Adipocyte (in vitro differentiated cells): ENCODE data around the gene CHCHD10.
"Not testable (repeated sequence)": the region's sequence is repeated elsewhere in the genome, so short reads cannot be mapped to it uniquely, and the experiment has no call there.

Experiments used
- DNase-seq: peaks from one replicate; pipeline ENCODE4 v3.0.0-alpha.2; 2015; ENCODE audit warnings: low read depth
- H3K27me3 ChIP-seq: replicated peaks from 2 replicates; pipeline ENCODE4 v1.7.0; 2013; ENCODE audit warnings: mild to moderate bottlenecking, low read length, moderate library complexity; ENCODE audit not compliant: control insufficient read depth, insufficient read depth
- H3K36me3 ChIP-seq: 2 replicates; pipeline ENCODE4 v1.7.0; 2013; ENCODE audit warnings: low read length, mild to moderate bottlenecking, moderate library complexity; ENCODE audit not compliant: control insufficient read depth, insufficient read depth, severe bottlenecking
- H3K4me1 ChIP-seq: 2 replicates; pipeline ENCODE4 v1.7.0; 2013; ENCODE audit warnings: mild to moderate bottlenecking, low read length, moderate library complexity; ENCODE audit not compliant: control insufficient read depth, insufficient read depth
- H3K4me3 ChIP-seq: 2 replicates; pipeline ENCODE4 v1.7.0; 2013; ENCODE audit warnings: mild to moderate bottlenecking, low read length, moderate library complexity
- H3K9ac ChIP-seq: 2 replicates; pipeline ENCODE4 v1.7.0; 2013; ENCODE audit warnings: mild to moderate bottlenecking, low read length, moderate library complexity
- H3K9me3 ChIP-seq: 2 replicates; pipeline ENCODE4 v1.7.0; 2013; ENCODE audit warnings: mild to moderate bottlenecking, low read length, moderate library complexity; ENCODE audit not compliant: control insufficient read depth

The CHCHD10 gene

GRCh38 chr22:23742505-23743264 is 25.1 kb downstream of the CHCHD10 start:
- peaks cover 3% of the 10 kb centered on the region for H3K9me3 ChIP-seq
- peaks cover 21% of the 10 kb centered on the region for H3K4me1 ChIP-seq
- DNase-seq: no peak
- H3K27me3 ChIP-seq: no peaks in the 10 kb centered on the region
- H3K4me3 ChIP-seq: no peak overlapping the region
- H3K9ac ChIP-seq: peak overlapping the region; percentile 80
- H3K36me3 ChIP-seq: peaks cover 19% of the 10 kb centered on the region

- Histone ChIP-seq H3K4me3 (no peak overlapping the region), H3K9me3 (no peaks in the 10 kb centered on the region), H3K4me1 (peaks cover 7% of the 10 kb centered on the region), H3K27me3 (no peaks in the 10 kb centered on the region), H3K36me3 (no peaks in the 10 kb centered on the region), H3K9ac (no peak overlapping the region)
- DNase-seq: no peak
Measured at GRCh38 chr22:23737696-23738095, 30.1 kb downstream of the CHCHD10 start.

DNA sequence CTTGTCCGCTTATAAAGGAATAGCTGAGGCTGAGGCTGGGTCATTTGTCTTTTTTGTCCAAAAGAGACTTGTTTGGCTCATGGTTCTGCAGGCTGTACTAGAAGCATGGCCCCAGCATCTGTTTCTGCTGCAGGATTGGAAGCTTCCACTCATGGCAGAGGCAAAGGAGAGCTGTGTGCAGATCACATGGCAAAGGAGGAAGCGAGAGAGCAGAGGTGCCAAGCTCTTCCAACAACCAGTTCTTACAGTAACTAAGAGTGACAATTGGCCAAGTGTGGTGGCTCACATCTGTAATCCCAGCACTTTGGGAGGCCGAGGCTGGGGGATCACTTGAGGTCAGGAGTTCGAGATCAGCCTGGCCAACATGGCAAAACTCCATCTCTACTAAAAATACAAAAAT is 39.7 kb downstream of the CHCHD10 start:
- DNase-seq: not testable (repeated sequence)

DNA sequence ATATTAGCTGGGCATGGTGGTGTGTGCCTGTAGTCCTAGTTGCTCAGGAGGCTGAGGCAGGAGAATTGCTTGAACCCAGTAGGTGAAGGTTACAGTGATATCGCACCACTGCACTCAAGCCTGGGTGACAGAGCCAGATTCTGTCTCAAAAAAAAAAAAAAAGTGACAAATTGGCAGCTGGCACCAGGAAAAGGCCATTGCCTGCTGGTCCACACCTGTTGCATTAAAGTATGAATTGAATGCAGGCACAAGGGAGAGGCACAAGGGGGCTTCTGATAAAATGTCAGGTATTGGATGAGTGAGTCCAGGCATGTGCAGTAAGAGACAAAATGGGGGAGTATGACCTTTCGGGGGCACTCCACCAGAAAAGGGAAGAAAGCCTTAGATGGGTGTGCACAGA is 45.0 kb downstream of the CHCHD10 start:
- Histone ChIP-seq H3K4me1 (no peaks in the 10 kb centered on the region), H3K36me3 (no peaks in the 10 kb centered on the region), H3K9ac (no peak overlapping the region), H3K9me3 (no peaks in the 10 kb centered on the region), H3K4me3 (no peak overlapping the region), H3K27me3 (no peaks in the 10 kb centered on the region)
- DNase-seq: no peak

More for the DNA sequence above, 39.7 kb downstream of the CHCHD10 start:
- not testable (repeated sequence) for H3K9ac ChIP-seq, H3K4me3 ChIP-seq, H3K36me3 ChIP-seq, H3K4me1 ChIP-seq, H3K27me3 ChIP-seq, H3K9me3 ChIP-seq

GRCh38 chr22:23722160-23722559 is 45.6 kb downstream of the CHCHD10 start:
- Histone ChIP-seq H3K27me3 (no peaks in the 10 kb centered on the region), H3K4me1 (no peaks in the 10 kb centered on the region), H3K4me3 (no peak overlapping the region), H3K9me3 (no peaks in the 10 kb centered on the region), H3K9ac (no peak overlapping the region), H3K36me3 (no peaks in the 10 kb centered on the region)
- no peak for DNase-seq

GRCh38 chr22:23720855-23721254 is 46.9 kb downstream of the CHCHD10 start:
- no peaks in the 10 kb centered on the region for H3K9me3 ChIP-seq
- no peak for DNase-seq

DNA sequence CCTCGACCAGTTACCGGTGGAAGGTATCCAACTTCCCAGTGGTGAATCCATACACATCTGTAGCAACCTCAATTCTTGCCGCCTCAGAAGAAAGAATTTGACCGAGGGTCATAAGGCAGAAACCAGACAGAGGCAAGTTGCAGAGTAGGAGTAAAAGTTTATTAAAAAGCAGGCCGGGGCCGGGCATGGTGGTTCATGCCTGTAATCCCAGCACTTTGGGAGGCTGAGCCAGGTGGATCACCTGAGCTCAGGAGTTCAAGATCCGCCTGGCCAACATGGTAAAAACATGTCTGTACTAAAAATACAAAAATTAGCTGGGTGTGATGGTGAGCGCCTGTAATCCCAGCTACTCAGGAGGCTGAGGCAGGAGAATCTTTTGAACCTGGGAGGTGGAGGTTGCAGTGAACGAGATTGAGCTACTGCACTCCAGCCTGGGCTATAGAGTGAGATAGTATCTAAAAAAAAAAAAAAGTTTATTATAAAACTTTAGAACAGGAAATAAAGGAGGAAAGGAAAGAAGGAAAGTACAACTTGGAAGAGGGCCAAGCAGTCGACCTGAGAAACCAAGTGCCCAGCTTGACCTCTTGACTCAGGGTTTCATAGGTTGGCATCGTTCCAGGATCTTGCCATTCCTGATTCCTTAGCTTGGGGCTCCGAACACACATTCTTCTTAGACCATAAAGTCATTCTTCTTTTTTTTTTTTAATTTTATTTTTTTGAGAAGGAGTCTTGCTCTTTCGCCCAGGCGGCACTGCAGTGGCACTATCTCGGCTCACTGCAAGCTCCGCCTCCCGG is 49.2 kb downstream of the CHCHD10 start:
- H3K4me3 ChIP-seq: no peak overlapping the region
- H3K9me3 ChIP-seq: no peaks in the 10 kb centered on the region
- H3K4me1 ChIP-seq: peaks cover 6% of the 10 kb centered on the region
- H3K27me3 ChIP-seq: no peaks in the 10 kb centered on the region
- peaks cover 10% of the 10 kb centered on the region for H3K36me3 ChIP-seq
- no peak for DNase-seq
- H3K9ac ChIP-seq: no peak overlapping the region

More at GRCh38 chr22:23720855-23721254, 46.9 kb downstream of the CHCHD10 start:
- no peaks in the 10 kb centered on the region for H3K36me3 ChIP-seq
- no peak overlapping the region for H3K4me3 ChIP-seq
- H3K27me3 ChIP-seq: no peaks in the 10 kb centered on the region
- no peak overlapping the region for H3K9ac ChIP-seq
- peaks cover 6% of the 10 kb centered on the region for H3K4me1 ChIP-seq

DNA sequence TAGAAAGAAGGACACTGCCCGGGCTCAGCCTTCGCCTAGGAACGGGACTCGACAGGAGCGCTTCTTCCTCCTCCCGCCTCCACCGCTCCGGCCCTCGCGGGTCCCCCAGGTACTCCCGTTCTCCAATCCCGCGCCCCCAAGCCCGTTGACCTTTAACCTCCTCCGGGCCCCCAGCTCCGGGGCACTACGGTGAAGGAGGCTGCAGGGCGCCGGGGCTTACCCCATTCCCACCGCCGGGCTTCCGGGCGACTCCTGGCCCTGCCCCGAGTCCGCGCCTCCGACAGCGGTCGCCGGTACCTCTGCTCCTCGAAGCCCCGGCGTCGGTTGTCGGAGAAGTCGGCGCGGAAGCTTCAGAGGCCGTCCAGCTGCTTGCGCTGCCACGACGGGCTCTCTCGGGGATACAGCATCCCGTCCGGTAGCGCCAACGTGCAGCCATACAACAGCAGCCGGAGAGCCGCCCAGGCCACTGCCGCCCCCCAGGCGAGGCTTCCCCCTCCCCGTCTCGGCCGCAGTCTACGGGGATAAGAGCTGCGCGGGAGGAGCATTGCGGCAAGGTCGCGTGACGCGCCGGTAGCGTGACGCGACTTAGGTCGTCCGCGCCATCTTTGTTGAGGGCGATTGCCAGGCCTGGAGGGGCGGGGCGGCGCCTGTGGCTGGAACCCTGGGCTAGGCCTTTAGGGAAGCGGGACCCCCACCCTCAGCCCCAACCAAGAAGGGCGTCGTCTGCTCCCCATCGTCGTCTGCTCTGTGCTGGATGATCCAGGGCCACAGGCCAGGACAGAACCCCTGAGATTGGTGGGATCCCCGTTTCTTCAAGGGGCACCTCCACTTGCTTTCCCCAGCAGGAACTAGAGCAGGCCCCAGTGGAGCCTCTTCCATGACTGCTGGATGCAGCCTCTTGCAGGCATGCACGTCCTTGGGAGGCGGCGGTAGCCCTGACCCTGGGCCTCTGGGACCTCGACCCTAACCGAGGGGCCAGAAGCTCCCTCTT is 50.7 kb downstream of the CHCHD10 start:
- Histone ChIP-seq H3K4me1 (peaks cover 6% of the 10 kb centered on the region), H3K36me3 (peaks cover 17% of the 10 kb centered on the region), H3K9ac (peak overlapping the region; percentile 92), H3K27me3 (no peaks in the 10 kb centered on the region), H3K4me3 (peak overlapping the region; percentile 92), H3K9me3 (no peaks in the 10 kb centered on the region)
- peak; percentile 93 for DNase-seq
